Bone marrow (tissue), 2 donors: ENCODE measurements around the gene CLEC3A.
"Not testable (repeated sequence)": the region's sequence is repeated elsewhere in the genome, so short reads cannot be mapped to it uniquely, and the experiment has no call there.

Experiments
- DNase-seq, 2 donors: peaks; one replicate each; lab custom pipeline; 2025; lab: John Stamatoyannopoulos, UW

CLEC3A gene, protein sequence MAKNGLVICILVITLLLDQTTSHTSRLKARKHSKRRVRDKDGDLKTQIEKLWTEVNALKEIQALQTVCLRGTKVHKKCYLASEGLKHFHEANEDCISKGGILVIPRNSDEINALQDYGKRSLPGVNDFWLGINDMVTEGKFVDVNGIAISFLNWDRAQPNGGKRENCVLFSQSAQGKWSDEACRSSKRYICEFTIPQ

DNA sequence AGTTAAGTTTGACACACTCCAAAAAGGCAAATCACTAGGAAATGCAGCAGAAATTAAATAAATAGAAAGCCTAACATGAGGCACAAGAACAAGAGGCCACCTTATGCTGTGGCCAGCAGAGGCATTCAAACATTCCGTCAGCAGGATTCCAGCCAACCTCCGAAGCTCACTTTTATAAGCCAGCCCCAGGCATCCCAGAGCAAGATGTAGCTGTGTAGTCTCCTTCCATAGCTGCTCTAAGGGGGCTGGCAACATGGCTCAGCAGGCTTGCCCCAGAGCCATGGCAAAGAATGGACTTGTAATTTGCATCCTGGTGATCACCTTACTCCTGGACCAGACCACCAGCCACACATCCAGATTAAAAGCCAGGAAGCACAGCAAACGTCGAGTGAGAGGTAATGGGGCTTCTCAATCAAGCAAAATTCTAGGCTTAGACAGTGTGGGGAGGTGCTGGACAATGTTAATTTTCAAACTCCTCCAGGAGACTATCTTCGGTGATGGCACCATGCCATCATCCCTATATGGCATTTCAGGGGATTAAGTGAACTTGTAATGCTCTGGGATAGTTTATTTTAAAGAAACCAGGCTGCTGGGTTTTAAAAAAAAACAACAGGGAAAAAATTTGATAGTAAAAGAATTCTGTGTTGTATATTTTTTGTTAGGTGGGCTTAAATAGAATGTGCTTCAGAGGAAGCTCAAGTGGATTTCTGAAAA, at the start of gene CLEC3A:
TSS of gene CLEC3A (plus strand) at position 202 of the 714 bp plus-strand sequence. CDS start at position 281, 79 bp downstream.
- DNase-seq = no peak

DNA sequence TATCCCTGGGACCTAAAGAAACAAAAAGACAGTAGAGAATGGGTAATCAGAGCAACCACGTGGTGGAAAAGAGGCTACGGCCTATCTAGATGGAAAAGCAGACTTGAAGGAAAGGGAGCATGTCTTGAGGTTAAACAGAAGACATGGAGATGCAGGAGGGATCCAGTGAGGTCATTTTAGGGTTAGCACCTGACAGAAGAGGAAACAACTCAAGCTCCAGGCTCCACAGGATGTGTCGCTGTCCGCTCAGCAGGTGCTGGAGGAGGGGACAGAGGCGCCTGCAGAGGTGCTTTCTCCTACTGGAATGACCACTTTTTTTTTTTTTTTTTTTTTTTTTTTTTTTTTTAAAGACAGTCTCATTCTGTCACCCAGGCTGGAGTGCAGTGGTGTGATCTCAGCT, 47.5 kb upstream of the CLEC3A start:
- no peak for DNase-seq

DNA sequence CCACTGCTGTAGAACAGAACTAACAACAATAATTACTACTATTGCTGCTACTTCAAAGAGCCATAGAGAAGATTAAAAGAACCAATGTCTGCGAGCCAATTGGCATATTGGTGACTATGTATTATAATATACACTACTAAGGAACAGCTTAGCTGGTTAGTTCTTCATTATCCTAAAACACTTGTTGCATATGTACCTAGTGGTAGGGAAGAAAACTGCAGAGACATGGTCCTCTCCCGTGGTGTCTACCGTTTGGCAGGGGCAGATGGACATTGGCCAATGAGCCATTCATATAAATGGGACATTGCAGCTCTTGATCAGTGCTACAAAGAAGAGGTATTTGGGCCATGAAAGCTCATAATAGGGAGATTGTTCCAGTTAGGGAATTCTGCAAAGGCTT, 46.4 kb upstream of the CLEC3A start:
- no peak for DNase-seq

DNA sequence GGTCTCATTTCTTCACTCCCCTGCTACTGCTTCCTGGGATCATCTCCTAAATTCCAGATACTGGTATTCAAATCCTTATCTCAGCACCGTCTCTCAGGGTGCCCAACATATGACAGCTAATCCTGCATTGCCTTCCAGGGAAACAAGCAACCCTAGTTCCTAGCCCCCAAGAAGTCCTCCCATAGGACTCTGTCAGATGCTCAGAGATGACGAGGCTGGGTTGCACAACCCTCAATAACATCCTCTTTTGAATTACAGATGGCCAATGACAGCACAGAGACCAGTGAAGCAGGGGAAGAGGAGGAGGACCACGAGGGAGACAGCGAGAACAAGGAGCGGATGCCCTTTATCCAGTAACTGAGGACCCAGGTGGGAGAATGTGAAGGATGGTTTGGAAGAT, 45.0 kb upstream of the CLEC3A start:
- DNase-seq = peak in 1 of 2 donors; percentile 1

DNA sequence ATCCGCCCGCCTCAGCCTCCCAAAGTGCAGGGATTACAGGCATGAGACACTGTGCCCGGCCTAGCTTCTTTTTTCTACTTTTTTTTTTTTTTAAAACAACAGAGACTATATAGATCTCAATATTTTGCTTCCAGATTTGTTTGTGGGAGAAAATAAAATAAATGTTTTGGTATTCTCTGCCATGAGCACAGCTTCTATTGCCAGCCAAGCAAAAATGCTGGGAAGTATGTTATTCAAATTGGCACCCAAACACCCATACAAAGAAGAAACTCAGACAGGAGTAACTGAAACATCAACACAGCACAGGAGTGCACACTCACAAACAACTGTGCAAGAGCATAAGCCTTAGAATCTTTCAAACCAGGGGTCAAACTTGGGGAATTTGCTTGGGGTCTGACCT, 37.2 kb upstream of the CLEC3A start:
- DNase-seq = no peak

DNA sequence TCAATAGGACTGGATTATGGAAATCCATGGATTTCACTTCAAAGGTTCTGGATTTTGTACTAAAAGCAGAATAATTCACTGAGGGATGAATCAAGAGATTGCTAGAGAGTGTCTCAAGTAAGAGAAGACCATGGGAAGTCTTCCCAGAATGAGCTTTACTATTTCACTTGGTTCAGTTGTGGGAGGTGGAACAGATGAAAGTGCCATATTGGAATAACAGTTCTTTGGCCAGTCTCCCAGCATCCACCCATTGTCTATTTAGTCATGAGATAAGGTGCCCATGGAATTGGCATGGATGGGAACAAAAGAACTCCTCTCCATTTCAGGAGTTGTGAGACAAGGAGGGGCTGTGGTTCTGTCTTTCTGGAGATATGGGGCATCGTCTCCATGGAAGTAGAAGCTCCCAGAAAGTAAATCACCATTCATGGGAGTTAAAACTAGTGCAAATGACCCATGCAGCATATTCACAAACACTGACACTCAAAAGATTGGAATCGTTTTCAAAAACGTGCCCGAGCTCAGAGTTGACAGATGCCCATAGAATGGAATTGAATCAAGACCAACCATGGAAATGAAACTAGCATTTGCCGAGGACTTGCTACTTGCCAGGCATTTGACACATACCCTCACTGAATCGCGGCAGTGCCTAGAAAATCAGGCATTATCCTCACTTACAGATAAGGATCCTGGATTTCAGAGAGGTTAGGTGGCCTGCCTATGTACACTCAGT, 36.2 kb upstream of the CLEC3A start:
- no peak for DNase-seq

DNA sequence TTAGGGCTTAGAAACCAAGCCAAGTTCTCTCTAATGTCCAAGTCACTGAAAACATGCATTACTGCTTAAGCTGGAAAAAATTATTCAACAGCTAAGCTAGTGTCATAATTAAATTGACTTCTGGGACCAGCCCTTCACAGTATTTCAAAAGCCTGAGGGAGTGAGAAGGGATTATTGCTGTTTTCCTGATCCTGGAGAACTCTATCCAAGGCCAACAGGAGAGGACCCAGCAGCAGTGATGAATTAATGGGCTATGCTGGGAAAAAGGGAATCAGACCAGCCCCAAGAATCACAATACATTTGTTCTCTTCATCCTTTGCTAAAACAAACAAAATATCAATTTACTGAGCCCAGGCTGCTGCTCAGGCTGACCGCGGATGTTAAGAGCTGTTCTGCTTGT, 34.5 kb upstream of the CLEC3A start:
- DNase-seq = no peak

DNA sequence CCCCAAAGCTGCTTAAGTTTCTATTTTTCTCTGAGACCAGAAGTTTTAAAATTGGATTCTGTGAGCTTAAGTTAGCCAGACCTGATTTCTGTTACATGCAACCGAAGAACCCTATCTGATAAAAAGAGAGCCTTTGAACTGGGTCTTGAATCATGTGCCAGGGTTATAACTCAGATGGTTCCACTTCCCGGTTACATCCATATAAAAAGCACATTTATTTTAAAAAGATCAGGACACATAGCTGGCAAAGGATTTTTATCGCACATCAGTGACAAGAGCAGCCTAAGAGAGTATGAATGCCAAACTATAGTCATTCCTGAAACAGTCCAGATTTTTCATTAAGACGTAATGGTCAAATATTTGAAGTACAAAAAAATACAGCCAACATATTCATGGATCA, 32.5 kb upstream of the CLEC3A start:
- DNase-seq = no peak

DNA sequence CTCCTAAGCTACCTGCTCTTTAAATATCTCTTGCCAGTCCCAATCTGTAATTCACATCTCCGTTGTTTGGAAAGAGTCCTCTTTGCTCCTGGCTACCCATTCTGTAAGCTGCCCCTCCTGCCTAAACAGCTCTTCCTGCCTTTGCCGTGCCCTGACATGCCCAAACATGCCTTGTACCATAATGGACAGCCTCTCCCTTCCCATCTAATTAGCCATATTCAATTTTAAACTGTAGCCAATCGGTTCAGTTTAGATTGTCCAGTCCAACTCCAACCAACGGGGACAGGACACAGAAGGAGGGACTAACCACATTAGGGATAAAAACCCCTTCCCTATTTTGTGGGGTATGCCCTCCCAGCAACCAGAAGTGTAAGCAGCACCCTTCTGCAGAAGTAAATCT, 30.6 kb upstream of the CLEC3A start:
- DNase-seq = no peak

DNA sequence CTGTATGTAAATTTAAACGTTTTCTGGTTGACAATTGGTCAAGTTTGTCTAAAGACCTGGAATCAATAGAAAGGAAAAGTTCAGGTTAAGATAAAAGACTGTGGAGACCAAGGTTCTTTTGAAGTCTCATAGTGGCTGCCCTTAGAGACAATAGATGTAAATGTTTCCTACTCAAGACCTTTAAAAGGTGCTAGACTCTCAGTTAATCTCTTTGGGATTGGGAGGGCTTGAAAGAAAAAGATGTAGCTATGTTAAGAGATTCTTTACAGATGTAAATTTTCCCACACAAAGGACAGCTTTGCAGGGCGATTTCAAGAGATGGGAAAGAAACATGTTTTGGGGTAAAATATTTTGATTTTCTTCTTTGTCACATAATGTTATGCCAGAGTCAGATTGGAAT, 30.0 kb upstream of the CLEC3A start:
- DNase-seq = not testable (repeated sequence)

DNA sequence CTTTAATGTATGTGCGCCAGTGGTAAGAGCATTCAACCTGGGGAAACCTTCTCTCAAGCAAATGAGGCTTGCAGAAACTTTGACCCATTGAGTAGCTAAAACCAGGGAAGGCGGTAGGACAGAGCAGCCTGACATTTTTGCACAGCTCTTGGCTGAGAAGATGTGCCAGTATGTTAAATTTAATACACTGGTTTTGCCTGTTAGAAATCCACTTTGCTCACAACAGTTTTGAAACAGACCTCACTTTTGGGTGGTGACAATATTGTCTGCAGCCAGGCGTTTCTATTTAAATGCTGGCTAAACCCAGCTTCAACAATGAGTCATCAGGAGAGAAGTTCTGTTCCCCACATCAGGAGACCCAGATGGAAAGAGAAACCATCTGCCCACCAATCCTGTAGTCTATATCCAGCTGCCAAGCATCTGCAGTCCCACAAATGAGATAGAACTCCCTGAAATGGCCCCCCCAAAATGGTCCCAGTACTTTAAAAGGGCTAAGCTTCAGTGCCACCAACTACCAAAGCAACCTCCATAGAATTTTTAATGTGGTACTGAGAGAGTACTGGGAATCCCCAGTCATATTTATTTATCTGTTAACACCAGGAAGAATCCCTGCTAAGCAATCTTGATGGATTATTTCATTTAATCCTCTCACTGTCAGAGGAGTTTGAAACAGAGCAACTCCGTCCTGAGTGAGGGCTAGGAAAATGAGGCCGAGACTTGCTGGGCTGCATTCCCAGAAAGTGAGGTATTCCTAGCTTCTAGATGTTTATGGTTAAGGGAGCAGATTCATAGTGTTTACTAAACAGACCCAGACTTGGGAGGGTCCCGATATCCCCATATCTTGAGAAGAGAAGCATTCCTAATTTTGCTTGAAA, 29.0 kb upstream of the CLEC3A start:
- no peak for DNase-seq

DNA sequence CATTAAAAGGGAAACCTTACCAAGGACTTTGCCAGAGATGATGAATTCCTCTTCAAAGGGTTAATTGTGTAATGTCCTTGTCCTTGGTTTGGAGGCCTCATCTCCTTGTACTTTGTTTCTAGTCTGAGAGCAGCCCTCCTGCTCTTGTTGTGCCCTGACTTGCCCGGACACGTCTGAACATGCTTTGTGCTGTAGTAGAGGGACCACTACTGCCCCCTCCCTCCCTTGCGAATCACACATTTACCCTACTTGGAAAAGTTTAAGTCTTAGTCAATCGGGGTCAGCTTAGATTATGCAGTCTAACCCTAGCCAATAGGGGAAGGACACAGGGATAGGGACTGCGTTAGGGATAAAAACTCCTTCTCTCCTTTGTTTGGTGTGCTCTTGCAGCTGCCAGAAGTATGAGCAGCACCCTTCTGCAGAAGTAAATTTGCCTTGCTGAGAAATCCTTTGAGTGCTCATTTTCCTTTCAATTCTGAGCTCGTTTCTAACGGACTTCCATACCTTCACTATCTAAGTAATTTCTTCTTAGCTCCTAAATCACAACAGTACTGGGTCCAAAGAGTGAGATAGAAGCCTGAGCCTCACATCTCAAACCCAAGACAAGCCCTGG, 26.4 kb upstream of the CLEC3A start:
- DNase-seq = no peak

DNA sequence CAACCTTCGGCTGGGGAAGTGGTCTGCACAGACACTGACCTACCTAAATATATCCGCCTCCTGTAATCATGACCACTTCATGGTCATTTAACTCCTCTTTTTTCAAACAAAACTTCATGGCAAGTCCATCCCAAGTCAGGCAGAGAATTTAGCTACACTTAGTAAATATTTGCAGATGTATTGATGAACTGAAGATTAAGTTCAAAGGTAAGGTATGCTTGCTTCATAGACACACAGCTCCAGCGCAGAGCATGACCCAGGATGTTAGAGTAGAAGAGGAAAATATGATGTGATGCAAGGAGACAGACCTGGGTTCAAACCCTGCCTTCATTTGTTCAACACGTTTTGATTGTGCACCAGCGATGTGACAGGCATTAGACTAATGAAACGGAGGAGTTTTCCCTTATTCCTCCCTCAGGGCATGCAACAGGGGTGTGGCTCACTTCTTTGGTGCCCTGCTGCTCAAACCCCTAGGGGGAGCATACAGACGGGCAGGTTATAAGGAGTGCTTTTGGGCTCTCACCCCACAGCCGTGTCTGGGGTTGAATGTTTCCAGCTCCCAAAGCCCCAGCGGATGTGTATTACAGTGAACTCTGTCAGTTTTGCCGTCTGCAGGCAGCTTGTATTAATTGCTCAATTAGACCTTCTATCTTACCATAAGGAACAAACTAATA, 23.9 kb upstream of the CLEC3A start:
- DNase-seq = no peak

DNA sequence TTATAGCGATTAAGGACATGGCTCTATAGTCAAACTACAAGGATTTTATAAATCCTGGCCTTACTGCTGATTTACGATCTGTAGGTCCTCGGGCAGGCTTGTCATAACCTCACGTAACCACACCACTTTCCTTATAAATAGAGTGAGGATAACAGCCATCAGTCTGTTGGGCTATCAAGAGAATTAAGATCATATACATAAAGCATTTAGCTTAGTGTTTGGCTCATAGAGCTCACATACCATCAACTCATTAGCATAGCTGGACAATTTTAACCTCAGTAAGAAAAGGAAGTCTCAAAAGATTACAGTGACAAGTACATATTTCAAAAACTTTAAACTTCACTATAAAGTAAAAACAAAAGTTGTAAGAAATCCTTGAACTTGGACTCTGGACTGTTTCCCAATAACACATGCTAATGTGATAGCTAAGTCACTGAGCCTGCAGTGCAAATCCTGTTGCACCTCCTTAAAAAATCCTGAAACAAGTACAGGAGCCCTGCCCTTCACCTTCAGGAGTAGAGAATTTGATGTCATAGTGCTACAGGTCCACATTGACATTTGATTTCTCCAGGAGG, 20.8 kb upstream of the CLEC3A start:
- no peak for DNase-seq

DNA sequence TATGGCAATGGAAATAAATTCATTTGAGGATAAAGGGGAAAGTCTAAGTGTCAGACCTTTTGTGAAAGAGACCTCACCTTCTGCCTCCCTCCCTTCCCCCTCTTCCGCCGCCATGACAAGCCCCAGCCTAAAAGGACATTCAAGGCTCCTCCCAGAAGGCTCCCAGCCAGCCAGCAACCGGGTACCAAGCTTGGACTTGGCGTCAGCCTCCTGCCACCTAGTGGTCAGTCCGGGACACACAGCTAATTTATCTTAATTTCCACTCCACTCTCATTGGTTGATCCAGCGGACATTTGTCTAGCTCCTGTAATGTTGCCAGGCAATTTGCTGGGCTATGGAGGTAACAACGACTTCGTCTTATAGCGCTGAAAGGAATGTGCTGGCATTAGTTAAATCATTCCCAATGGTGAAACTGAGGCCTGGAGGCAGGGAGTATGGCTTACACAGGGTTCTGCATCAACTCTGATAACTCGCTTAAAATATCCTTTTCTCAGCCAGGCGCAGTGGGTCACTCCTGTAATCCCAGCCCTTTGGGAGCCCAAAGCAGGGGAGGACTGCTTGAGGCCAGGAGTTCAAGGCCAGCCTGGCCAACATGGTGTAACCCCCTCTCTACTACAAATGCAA, 19.3 kb upstream of the CLEC3A start:
- DNase-seq = peak; percentile 0 to 37

DNA sequence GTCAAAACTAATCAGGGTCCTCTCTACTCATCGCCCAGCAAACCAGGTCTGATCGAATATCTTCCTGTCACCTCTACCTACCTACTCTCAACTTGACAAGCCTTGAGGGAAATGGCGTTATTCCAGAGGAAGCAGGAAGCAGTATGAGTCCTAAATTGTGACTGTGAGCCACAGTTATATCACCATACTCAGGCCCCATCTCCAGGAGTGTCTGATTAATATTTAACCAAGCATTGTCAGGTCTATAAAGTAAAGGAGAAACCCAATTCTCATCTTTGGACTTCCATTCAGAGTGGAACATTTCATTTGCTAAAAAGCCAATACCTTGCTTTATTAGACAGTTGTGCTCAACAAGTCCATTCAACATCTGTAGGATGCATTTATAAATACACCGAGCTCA, 17.8 kb upstream of the CLEC3A start:
- DNase-seq = no peak

DNA sequence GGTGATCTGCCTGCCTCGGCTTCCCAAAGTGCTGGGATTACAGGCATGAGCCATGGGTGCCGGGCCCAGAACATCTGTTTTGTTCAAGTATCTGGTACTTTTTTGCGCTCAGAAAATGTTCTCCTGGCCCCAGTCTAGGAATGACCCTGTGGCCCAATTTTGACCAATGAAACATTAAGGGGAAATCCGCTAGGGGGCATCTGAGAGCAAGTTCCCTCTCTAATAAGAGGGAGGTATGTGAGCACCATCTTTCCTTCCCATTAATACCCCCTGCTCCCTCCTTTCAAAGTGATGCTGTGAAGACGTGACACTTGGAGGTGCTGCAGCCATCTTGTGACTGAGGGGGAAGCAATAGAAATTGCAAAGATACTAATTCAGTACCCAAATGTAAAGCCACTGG, 16.5 kb upstream of the CLEC3A start:
- DNase-seq = no peak

DNA sequence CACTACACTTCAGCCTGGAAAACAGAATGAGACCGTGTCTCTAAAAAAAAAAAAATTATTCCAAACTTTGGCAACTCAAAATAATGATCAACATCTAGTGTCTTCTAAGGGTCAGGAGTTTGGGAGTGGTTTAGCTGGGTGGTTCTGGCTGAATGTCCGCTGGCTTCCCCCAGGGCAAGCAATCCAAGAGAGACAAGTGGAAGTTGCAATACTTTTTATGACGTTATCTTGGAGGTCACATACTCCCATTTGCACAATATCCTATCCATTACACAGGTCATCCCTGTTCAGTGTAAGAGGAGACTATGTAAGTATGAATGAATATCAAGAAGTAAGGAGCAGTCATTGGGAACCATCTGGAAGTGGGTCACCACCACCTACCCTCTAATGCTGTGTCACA, 15.2 kb upstream of the CLEC3A start:
- no peak for DNase-seq

DNA sequence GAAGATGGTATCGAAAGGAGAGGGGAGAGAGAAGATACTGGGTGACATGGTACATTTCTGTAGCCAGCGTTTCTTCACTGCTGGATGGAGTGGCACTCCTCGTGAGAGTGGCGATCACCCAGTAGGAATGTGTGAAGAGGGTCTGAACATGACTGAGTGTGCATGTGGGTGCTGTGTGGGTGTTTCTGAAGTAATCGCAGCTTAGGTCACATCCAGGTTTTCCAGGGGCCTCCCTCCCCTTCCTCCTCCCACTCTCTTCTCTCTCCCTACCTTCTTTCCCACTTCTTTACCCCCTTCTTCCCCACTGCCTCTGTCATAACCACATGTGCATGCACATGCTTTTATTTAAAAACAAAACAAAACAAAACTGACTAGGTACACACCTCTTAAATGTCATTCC, 1.8 kb downstream of the CLEC3A start:
- DNase-seq = no peak

DNA sequence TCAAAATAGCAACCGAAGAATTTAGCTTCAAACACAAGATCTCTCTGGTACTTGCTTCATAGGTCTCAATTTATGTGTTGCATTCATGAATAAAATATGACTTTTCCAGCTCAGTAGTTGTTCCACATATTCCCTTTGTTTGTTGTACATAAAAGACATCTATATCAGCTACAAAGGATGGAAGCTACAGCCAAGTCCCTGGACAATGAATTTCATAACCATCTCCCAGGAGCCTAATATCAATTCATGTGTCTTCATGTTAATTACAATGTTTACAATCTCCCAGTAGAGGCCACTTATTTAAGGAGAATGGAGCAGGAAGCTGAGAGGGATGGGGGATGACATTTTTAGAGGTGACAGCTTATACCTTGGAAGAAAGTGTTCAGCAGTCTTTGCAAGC, 3.3 kb downstream of the CLEC3A start:
- no peak for DNase-seq

DNA sequence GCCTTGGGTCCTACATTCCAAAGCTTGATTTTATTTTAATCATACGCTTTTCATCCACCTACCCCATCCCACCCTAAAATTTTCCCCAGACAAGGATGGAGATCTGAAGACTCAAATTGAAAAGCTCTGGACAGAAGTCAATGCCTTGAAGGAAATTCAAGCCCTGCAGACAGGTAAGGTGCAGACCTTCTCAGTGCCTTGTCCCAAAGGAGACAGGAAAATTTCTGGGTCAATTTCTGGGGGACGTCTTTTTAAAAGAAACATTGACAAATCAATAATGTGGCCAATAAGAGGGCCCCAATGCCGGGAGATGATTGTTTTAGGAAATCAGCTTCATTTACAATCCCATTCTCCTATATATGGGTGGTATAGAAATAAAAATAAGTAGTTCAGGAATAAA, 5.7 kb downstream of the CLEC3A start:
- no peak for DNase-seq
